ENCODE results near the gene SPOCK3. TPM values are rescaled to one million over a fixed set of nuclear protein-coding genes. Genes with fewer than 3 reads are reported as not detected.

Gene SPOCK3
- total RNA-seq, 1 experiment from 2014 or later = not detected

GRCh38 chr4:167102475-167102874 lies 131.8 kb downstream of the SPOCK3 start:
- in situ Hi-C loops (cut with HindIII; ENCODE audit: low pct_unique_long_range_greater_than_20kb, low sequenced_read_pairs) = no loop called here
- DNase-seq (ENCODE audit: low read depth, low spot score) = peak; percentile 26

- in situ Hi-C loops (cut with HindIII; ENCODE audit: low pct_unique_long_range_greater_than_20kb, low sequenced_read_pairs) = no loop called here
- DNase-seq (ENCODE audit: low read depth, low spot score) = no peak
These were observed 133.3 kb downstream of the SPOCK3 start for GRCh38 chr4:167101035-167101434.

DNA sequence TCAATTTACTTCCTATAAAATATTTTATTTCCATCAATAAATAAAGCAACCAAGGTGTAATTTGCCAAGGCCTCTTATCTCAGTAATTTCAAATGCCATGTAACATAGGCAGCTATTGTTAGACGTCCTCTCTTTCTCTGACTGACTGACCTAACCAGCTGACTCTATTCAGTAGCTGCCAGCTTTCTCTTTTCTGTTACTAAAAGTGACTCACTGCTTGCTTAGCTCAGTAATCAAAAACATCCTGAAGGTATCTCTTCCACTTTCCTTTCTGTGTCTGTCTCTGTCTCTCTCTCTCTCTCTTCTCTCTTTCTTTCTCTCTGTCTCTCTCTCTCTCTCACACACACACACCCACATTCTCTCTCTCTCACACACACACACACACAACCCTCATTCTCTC lies 134.2 kb downstream of the SPOCK3 start:
- in situ Hi-C loops (cut with HindIII; ENCODE audit: low pct_unique_long_range_greater_than_20kb, low sequenced_read_pairs) = no loop called here
- DNase-seq (ENCODE audit: low read depth, low spot score) = peak; percentile 87

DNA sequence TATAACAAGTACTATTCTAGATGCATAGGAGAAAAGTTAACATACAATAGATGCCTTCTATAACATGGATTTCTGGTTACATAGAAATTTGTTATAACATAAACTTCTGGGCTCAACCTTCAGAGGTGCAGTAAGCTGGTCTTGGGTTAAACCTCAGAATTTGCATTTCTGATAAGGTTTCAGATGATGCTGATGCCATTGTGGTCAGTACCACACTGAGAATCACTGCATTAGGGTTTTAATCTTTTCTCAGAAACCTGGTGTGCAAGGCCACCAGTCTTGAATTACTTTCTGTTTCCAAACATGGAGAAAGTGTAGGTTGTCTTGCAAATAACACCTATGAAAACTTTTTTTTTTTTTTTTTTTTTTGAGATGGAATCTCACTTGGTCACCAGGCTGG lies 146.2 kb downstream of the SPOCK3 start:
- in situ Hi-C loops (cut with HindIII; ENCODE audit: low pct_unique_long_range_greater_than_20kb, low sequenced_read_pairs) = no loop called here
- no peak for DNase-seq (ENCODE audit: low read depth, low spot score)

DNA sequence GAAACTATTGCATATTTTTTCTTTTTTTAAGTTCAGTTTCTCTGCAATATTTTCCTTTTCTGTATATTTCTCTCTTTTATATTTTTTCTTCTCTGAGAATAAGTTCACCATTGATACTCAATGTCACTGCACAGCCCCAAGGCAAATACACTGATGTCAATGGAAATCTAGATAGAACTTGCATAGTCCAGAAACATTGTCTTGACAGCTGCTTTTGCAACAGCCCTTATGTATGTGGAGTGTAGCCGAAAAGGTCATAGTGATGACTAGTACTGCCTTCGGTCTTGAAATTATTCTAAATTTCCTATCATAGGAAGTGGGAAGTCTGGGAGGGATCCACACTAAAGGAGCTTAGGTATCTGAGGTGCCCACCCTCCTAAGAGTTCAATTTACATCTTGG lies 150.0 kb downstream of the SPOCK3 start:
- in situ Hi-C loops (cut with HindIII; ENCODE audit: low pct_unique_long_range_greater_than_20kb, low sequenced_read_pairs) = no loop called here
- DNase-seq (ENCODE audit: low read depth, low spot score) = peak; percentile 78

GRCh38 chr4:167079762-167080161 lies 154.5 kb downstream of the SPOCK3 start:
- DNase-seq (ENCODE audit: low read depth, low spot score) = no peak
- in situ Hi-C loops (cut with HindIII; ENCODE audit: low pct_unique_long_range_greater_than_20kb, low sequenced_read_pairs) = no loop called here

- DNase-seq (ENCODE audit: low read depth, low spot score) = no peak
- in situ Hi-C loops (cut with HindIII; ENCODE audit: low pct_unique_long_range_greater_than_20kb, low sequenced_read_pairs) = no loop called here
These were observed 181.6 kb downstream of the SPOCK3 start for GRCh38 chr4:167052631-167053091.

DNA sequence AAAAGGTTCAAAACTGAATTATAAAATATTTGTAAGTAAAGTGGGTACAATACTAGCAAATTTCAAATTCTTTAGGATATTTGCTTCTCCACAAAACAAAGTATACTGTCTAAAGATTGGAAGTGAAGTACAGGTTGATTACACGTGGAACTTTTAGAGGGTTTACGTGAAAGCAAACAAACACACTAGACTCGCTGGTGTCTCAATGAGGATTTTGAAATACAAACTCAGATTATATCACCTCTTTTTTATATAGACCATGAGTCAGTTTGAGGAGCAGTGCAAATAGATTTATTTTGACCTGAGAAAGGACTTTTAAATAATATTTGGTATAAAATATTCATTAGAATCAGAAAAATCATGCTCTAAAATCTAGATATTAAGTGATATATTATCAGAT lies 185.0 kb downstream of the SPOCK3 start:
- DNase-seq (ENCODE audit: low read depth, low spot score) = no peak
- in situ Hi-C loops (cut with HindIII; ENCODE audit: low pct_unique_long_range_greater_than_20kb, low sequenced_read_pairs) = no loop called here

DNA sequence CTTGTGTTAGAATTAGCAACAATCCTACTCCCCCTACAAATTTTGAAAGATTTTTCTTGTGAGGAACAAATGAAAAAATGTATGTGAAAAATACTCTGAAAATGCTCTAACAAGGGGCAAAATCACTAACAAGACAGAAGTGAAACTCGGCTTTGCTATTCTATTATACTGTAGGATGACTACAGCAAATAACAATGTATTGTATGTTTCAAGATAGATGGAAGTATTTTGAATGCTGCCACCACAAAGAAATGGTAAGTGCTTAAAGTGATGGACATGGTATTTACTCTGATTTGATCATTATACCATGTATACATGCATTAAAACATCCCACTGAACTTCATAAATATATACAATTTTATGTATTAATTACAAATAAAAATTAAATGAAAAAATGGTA lies 192.8 kb downstream of the SPOCK3 start:
- DNase-seq (ENCODE audit: low read depth, low spot score) = no peak
- in situ Hi-C loops (cut with HindIII; ENCODE audit: low pct_unique_long_range_greater_than_20kb, low sequenced_read_pairs) = no loop called here

DNA sequence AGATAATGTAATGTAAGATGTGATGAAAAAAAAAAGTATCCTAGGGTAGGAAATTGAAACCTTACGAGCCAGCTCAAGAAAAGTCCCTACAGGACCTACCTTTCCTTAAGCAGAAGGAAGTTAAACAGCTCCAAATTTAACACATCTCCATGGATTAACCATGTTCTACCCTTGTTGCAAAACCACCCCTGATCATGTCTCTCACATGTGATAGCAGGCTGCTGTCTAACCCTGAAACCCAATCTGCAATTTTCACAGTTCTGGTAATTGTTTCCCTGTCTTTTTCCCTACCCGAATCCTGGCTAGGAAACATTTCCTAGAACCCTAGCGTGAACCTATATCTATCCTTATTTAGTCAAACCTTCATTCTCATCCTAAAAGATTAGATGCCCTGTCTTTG lies 198.9 kb downstream of the SPOCK3 start:
- no peak for DNase-seq (ENCODE audit: low read depth, low spot score)
- in situ Hi-C loops (cut with HindIII; ENCODE audit: low pct_unique_long_range_greater_than_20kb, low sequenced_read_pairs) = no loop called here

DNA sequence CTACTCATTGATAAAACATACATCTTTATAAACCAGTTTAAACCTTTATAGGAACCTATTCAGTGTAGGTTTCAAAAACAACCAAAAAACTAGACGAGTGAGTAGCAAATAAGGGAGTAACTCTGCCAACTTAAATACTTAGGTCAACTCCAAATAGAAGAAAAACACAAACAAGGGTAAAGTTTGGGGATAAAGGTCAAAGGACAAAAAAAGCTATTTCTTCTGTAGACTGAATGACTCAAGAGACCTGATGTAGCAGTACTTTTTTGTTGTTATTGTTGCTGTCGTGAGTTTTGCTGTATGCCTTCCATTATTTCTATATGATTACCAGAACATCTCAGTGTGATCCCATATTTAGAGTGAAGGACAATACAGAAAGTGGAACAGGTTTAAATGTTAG lies 199.3 kb downstream of the SPOCK3 start:
- in situ Hi-C loops (cut with HindIII; ENCODE audit: low pct_unique_long_range_greater_than_20kb, low sequenced_read_pairs) = no loop called here
- no peak for DNase-seq (ENCODE audit: low read depth, low spot score)

DNA sequence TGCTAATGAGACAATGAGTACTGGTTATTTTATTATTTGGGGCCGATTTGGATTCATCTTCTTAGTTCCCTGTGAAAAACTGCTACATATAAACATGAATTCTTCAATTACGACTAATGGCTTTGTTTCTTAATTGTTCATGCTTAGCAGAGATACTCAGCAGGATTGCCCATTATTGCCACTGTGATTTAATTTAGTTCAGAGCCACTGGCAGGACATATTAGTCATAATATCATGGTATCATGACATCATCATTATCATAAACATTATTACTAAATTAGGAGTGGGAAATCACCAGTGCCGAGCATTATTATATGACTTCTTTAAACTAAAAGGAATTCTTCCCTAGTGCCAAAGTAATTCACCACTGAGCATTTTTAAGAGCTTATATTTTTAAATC lies 201.4 kb downstream of the SPOCK3 start:
- in situ Hi-C loops (cut with HindIII; ENCODE audit: low pct_unique_long_range_greater_than_20kb, low sequenced_read_pairs) = no loop called here
- DNase-seq (ENCODE audit: low read depth, low spot score) = no peak

GRCh38 chr4:167031534-167032156 lies 202.6 kb downstream of the SPOCK3 start:
- in situ Hi-C loops (cut with HindIII; ENCODE audit: low pct_unique_long_range_greater_than_20kb, low sequenced_read_pairs) = no loop called here
- DNase-seq (ENCODE audit: low read depth, low spot score) = no peak

- in situ Hi-C loops (cut with HindIII; ENCODE audit: low pct_unique_long_range_greater_than_20kb, low sequenced_read_pairs) = no loop called here
- no peak for DNase-seq (ENCODE audit: low read depth, low spot score)
These were observed 205.3 kb downstream of the SPOCK3 start for GRCh38 chr4:167028976-167029375.

- DNase-seq (ENCODE audit: low read depth, low spot score) = no peak
- in situ Hi-C loops (cut with HindIII; ENCODE audit: low pct_unique_long_range_greater_than_20kb, low sequenced_read_pairs) = no loop called here
These were observed 208.6 kb downstream of the SPOCK3 start for GRCh38 chr4:167025670-167026069.

DNA sequence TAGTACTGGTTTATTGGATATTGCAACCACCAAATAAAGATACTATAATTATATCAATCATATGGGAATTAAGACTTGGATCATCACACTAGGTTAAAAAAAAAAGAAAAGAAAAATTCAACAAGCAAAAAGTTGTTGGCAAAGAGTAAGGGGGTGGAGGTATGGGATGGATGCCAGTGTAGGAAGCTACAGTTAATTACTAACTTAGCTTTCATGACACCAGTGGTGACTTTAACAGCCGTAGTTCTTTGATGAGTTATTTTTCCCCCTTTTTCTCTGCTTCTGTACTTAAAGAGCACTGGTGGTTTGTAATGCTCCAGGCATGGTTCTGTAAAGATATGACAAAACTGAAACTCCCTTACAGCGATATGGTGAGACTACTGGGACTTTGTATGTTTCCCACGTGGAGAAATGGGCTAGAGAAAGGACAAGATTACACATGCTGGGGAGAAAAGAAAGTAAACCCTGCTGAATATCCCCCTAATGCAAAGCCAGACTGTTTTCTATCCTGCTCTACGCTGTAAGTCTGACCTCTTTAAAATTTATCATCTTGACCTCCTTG lies 210.8 kb downstream of the SPOCK3 start:
- in situ Hi-C loops (cut with HindIII; ENCODE audit: low pct_unique_long_range_greater_than_20kb, low sequenced_read_pairs) = no loop called here
- DNase-seq (ENCODE audit: low read depth, low spot score) = no peak

- in situ Hi-C loops (cut with HindIII; ENCODE audit: low pct_unique_long_range_greater_than_20kb, low sequenced_read_pairs) = no loop called here
- peak; percentile 76 for DNase-seq (ENCODE audit: low read depth, low spot score)
These were observed 212.6 kb downstream of the SPOCK3 start for GRCh38 chr4:167021545-167022155.

GRCh38 chr4:167020410-167020809 lies 213.9 kb downstream of the SPOCK3 start:
- in situ Hi-C loops (cut with HindIII; ENCODE audit: low pct_unique_long_range_greater_than_20kb, low sequenced_read_pairs) = no loop called here
- peak; percentile 58 for DNase-seq (ENCODE audit: low read depth, low spot score)

DNA sequence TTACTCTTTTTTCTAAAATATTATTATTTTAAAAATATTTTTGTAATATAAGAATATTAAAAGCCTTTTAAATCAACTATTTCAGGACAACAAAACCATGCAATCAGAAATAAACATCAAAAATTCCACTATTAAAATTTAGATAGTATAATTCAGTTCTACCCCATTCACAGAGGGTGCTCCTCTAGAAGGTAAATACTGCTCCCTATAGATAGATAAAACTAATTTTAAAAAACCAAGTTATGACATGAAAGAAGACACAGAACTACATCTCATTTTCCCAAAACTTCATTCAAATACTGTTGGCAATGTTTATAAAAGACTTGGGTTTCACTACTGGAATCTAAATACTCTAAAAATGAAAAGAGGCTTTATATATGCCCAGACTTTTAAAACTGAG lies 219.3 kb downstream of the SPOCK3 start:
- no peak for DNase-seq (ENCODE audit: low read depth, low spot score)
- in situ Hi-C loops (cut with HindIII; ENCODE audit: low pct_unique_long_range_greater_than_20kb, low sequenced_read_pairs) = no loop called here
